Measurements from ENCODE around the gene RAB39B.

RAB39B gene

DNA sequence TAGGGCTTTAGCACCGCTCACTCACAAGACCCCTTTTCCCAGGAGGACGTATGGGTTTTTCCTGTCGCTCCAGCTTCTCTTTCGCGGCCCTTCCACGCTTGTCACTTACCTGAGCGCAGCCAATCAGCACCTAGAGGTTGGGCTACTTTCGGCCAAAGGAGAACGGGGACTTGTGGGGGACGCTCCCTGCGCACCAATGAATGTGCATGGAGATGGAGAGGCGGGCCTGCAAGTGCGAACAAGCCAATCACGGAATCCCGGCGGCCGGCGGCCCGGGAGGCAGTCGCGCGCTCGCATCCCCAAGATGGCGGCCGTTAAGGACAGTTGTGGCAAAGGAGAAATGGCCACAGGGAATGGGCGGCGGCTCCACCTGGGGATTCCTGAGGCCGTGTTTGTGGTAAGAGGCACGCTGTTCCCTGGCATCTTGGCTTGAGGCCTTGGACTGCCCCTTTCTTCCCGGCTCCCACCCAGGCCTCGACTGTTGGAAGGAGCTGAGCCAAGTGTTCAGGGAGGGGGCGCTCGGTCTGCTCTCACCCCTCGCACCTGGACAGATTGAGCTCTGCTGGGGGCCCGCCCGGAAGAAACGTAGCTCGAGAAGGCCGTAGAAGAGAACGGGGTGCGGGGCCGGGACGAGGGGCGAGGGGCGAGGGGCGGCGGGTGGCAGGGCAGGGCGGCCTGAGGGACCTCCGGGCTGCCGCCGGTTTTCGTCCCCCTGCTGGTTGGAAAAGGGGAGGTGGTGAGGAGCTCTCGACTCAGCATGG lies 47.9 kb downstream of the RAB39B start, which contains the start of gene VBP1:
TSS of gene VBP1 (plus strand) at position 282 of the 761 bp plus-strand sequence. CDS start at position 305, 23 bp downstream.
- in situ Hi-C loops (cut with MboI; ENCODE audit: low sequenced_read_pairs) = no loop called here

DNA sequence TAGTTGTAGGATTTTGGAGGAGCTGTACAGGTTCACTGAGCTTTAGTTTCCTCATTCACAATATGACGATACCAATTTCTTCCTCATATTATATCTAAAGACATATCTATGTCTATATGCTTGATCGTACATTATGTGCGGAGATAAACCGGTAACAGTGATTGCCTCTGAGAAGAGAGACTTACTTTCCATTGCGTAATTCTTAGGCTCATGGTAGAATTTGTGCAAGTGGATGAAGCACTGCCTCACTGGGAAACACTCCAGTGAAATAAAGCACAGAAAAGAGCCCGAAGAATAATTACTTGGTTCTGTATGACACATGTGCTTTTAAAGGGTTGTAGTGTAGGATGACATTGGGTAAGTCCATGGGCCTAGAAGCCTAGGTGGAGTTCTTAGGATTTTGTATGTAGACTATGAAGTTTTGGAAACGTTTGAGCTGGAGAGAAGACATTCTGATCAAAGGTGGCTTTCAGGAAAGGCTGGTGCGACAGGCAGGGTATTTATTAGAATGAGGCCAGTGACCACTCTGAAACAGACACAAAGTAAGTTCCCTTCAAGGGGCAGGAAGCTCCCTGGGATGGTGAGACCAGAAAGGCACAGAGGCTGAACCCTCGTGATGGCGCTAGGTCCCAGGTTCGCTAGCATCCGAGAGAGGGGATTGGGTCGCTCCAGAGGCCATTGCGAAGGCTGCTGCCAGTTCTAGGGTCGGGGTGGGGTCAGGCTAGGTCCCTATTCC lies 48.7 kb downstream of the RAB39B start:
- in situ Hi-C loops (cut with MboI; ENCODE audit: low sequenced_read_pairs) = no loop called here

DNA sequence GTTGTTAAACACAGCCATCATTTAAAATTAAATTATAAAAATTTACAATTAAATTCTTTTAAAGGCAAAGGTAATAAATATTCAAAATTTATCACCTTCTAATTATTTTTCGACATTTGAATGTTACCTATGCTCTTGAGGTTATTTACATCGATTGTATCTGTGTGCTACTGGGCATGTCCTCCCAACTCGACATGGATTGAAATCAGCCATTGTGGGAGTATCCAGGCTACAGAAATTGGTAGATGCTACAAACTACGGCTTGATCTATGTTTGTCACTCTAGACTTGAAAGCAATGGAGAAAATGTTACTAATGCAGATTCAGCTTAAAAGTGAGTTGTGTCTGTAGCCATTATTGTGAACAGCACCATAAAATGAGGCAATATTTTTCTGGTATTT lies 50.6 kb downstream of the RAB39B start:
- in situ Hi-C loops (cut with MboI; ENCODE audit: low sequenced_read_pairs) = no loop called here

DNA sequence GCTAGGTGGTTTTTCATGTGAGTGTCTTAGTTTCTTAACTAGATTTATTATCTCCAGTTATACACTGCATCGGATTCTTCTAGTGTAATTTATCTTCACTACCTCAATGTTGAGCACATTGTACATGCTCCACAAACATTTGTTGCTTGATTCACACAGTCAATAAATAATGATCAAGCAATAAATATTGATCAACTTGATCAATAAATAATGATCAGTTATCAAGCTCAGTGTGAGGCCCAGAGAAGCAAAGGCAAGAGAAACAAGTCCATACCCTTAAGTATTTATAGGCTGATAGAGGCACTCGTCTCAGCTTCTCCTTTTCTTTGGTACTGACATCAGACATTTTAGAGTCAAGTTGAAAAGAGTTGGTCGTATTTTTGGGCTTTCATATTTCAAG lies 53.1 kb downstream of the RAB39B start:
- in situ Hi-C loops (cut with MboI; ENCODE audit: low sequenced_read_pairs) = no loop called here

Measured in HL-60/S4 (cell line).